Keratinocyte (primary cell): ENCODE results near the gene CDIPT.
"Not testable (repeated sequence)": the region's sequence is repeated elsewhere in the genome, so short reads cannot be mapped to it uniquely, and the experiment has no call there.

Source experiments
- CTCF ChIP-seq, 3 experiments: IDR thresholded peaks in 1 of 3; conservative IDR thresholded peaks in 1 of 3; optimal IDR thresholded peaks in 1 of 3; 2 replicates in 2 of 3; 3 replicates in 1 of 3; pipeline versions ENCODE3 to v1.5.1; 2011; ENCODE audit warnings: low read length in 3 of 3, mild to moderate bottlenecking in 3 of 3, moderate library complexity in 2 of 3, control low read depth in 1 of 3, inconsistent platforms in 1 of 3; ENCODE audit not compliant: insufficient read depth in 2 of 3; ENCODE audit errors: extremely low read depth in 1 of 3
- EZH2 ChIP-seq: IDR thresholded peaks from one replicate; pipeline ENCODE4 v1.6.1; 2012; ENCODE audit warnings: inconsistent platforms, mild to moderate bottlenecking, low read length, moderate library complexity

- not testable (repeated sequence) for TF ChIP-seq CTCF (optimal IDR thresholded peaks at IDR 0.05 in 1 of 3, IDR thresholded peaks at IDR 0.05 in 1 of 3, conservative IDR thresholded peaks at IDR 0.05 in 1 of 3; ENCODE audit: extremely low read depth in 1 of 3, insufficient read depth in 2 of 3, low read length in 3 of 3); EZH2
Measured at GRCh38 chr16:29833219-29833618, 29.8 kb downstream of the CDIPT start.
